A549 (cell line): ENCODE data around the gene SHC3. TPM values are rescaled to one million over a fixed set of nuclear protein-coding genes. Genes with fewer than 3 reads are reported as not detected.

Experiments used
- ATAC-seq, 2 experiments: fragments of 200-7000 bp in 1 of 2; fragments of >200 bp in 1 of 2; cut with Nextera tagmentation in 1 of 2; cut with Tn5 transposase in 1 of 2; 3 replicates each; pipeline versions ENCODE4 v1.8.0 to v1.9.1; 2018 to 2020; ENCODE audit warnings: mild to moderate bottlenecking in 1 of 2, moderate library complexity in 1 of 2
- CTCF ChIA-PET: fragments of 300-600 bp; sonication (Branson Sonifier 250); formaldehyde crosslinking; extraction: SDS; loops from one replicate; lab custom pipeline; 2021; ENCODE audit warnings: antibody characterized with exemption, inconsistent platforms; lab: Yijun Ruan, JAX
- POLR2A ChIA-PET: fragments of 350-600 bp; formaldehyde crosslinking; extraction: SDS; loops from one replicate; lab custom pipeline; 2021; ENCODE audit warnings: antibody characterized with exemption, inconsistent platforms; lab: Yijun Ruan, JAX
- DNase-seq, 2 experiments: peaks; one replicate each; pipeline versions ENCODE4 v3.0.0 to v3.0.0-alpha.2; 2011 to 2016; ENCODE audit warnings: low read depth in 1 of 2, low spot score in 1 of 2
- FAIRE-seq: peaks from 2 replicates; lab custom pipeline; 2011; peaks lifted over from hg19 to GRCh38; lab: Jason Lieb, UNC
- H3K27ac ChIP-seq, 2 experiments: fragments of >200 bp; sonication (Bioruptor Twin); formaldehyde crosslinking; 3 replicates each; pipeline ENCODE4 v1.5.1; 2016 to 2017
- H3K4me1 ChIP-seq: fragments of >200 bp; sonication (Bioruptor Twin); formaldehyde crosslinking; 3 replicates; pipeline ENCODE4 v1.6.1; 2016
- H3K4me2 ChIP-seq: fragments of >200 bp; sonication (Bioruptor Twin); formaldehyde crosslinking; 3 replicates; pipeline ENCODE4 v1.6.1; 2016
- H3K4me3 ChIP-seq: fragments of >200 bp; sonication (Bioruptor Twin); formaldehyde crosslinking; 3 replicates; pipeline ENCODE4 v1.5.1; 2016
- H3K9me3 ChIP-seq: fragments of >200 bp; sonication (Bioruptor Twin); formaldehyde crosslinking; 3 replicates; pipeline ENCODE4 v1.6.1; 2016
- BCL3 ChIP-seq: fragments of >200 bp; sonication (Bioruptor Twin); formaldehyde crosslinking; IDR thresholded peaks from 3 replicates; pipeline ENCODE4 v1.6.1; 2016
- CEBPB ChIP-seq, 2 experiments: fragments of >200 bp in 1 of 2; sonication (Bioruptor Twin) in 1 of 2; formaldehyde crosslinking in 1 of 2; IDR thresholded peaks; 2 replicates each; pipeline ENCODE4 v1.6.1; 2012 to 2016
- CHD4 ChIP-seq: fragments of 200-600 bp; sonication (generic); IDR thresholded peaks from 2 replicates; pipeline ENCODE4 v1.6.1; 2016; ENCODE audit warnings: antibody characterized with exemption, mild to moderate bottlenecking, borderline replicate concordance
- FOSL2 ChIP-seq, 2 experiments: fragments of 450-650 bp in 1 of 2; fragments of >200 bp in 1 of 2; sonication (Bioruptor Twin) in 1 of 2; formaldehyde crosslinking; IDR thresholded peaks; 2 replicates each; pipeline versions ENCODE4 v1.5.0 to v1.6.1; 2016 to 2020; ENCODE audit warnings: mild to moderate bottlenecking in 1 of 2, moderate library complexity in 1 of 2
- GATA3 ChIP-seq: IDR thresholded peaks from 2 replicates; pipeline ENCODE4 v1.6.1; 2012; ENCODE audit warnings: borderline replicate concordance
- HMGXB4 ChIP-seq: fragments of 250-450 bp; sonication (Bioruptor Pico); IDR thresholded peaks from 2 replicates; pipeline ENCODE4 v1.5.0; 2021; ENCODE audit warnings: mild to moderate bottlenecking, moderate library complexity, borderline replicate concordance
- JUN ChIP-seq, 2 experiments: fragments of >200 bp; sonication (Bioruptor Twin); formaldehyde crosslinking; IDR thresholded peaks; 2 replicates in 1 of 2; 3 replicates in 1 of 2; pipeline ENCODE4 v1.6.1; 2016 to 2017
- JUNB ChIP-seq: fragments of >200 bp; sonication (Bioruptor Twin); formaldehyde crosslinking; IDR thresholded peaks from 2 replicates; pipeline ENCODE4 v1.6.1; 2016
- MAFK ChIP-seq: fragments of 450-650 bp; IDR thresholded peaks from 2 replicates; pipeline ENCODE4 v1.6.1; 2014; ENCODE audit not compliant: partially characterized antibody
- NFE2L2 ChIP-seq: fragments of 150-350 bp; conservative IDR thresholded peaks from 2 replicates; pipeline ENCODE4 v1.6.1; 2014; ENCODE audit warnings: low read length
- RCOR1 ChIP-seq: fragments of 150-350 bp; IDR thresholded peaks from 2 replicates; pipeline ENCODE4 v1.6.1; 2014; ENCODE audit warnings: antibody characterized with exemption, low read length, low read depth
- RNF2 ChIP-seq: fragments of 200-600 bp; sonication (generic); IDR thresholded peaks from 2 replicates; pipeline ENCODE4 v1.6.1; 2016; ENCODE audit warnings: low read depth, mild to moderate bottlenecking, antibody characterized with exemption, moderate library complexity, borderline replicate concordance
- SMC3 ChIP-seq: fragments of >200 bp; sonication (Bioruptor Twin); formaldehyde crosslinking; IDR thresholded peaks from 3 replicates; pipeline ENCODE4 v1.6.1; 2018; ENCODE audit warnings: inconsistent platforms
- ZC3H11A ChIP-seq: fragments of 450-650 bp; IDR thresholded peaks from 2 replicates; pipeline ENCODE4 v1.6.1; 2014; ENCODE audit warnings: antibody characterized with exemption, mild to moderate bottlenecking
- ZSCAN20 ChIP-seq: fragments of 250-450 bp; sonication (Bioruptor Pico); IDR thresholded peaks from 2 replicates; pipeline ENCODE4 v1.8.0; 2022; ENCODE audit warnings: mild to moderate bottlenecking, moderate library complexity
- WGBS: methylation state at CpG from one replicate; pipeline ENCODE4 v1.1.6; 2017; ENCODE audit errors: missing lambda C conversion rate; 5-methylcytosine and 5-hydroxymethylcytosine counted together
- polyA plus RNA-seq, 4 experiments: library from polyadenylated mRNA; depleted of rRNA in 3 of 4; stranded (reverse); fragments of >200 nt; fragmentation: RNase III in 1 of 4; extraction: RNeasy Plus Mini Kit Qiagen cat#74134 plus additional on column Dnase treatment in 1 of 4; gene quantifications; 2 replicates in 3 of 4; 3 replicates in 1 of 4; pipeline ENCODE4 v1.2.3, GENCODE V29; 2011 to 2017
- TF ChIP-seq, protein P1 (sequence below): fragments of >200 bp; sonication (Bioruptor Twin); formaldehyde crosslinking; IDR thresholded peaks from 3 replicates; pipeline ENCODE4 v1.5.1; 2016

The SHC3 gene
- polyA plus RNA-seq, 2 of the 4 experiments (the other 2 are of a cell fraction) = 0.09 to 0.88 TPM

DNA sequence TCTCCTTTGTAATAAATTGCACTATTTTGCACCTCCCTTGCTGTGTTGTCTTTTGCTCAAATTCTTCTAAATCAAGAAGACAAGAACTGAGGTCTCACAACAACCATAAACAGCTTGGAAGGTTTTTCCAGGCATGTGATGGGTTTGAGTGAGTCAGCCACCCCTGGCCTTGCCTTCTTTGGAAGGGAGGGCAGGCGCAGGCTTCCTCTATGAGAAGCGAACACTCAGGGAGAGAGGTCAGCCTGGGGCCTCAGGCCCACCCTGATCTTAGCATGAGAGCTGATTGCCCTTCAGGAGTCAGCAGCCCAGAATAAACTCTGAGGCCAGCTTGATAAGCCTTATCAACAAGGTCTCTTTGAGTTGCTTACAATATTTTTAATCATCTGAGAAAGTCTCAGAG, 155.7 kb downstream of the SHC3 start (continued):
- TF ChIP-seq, protein P1, sequence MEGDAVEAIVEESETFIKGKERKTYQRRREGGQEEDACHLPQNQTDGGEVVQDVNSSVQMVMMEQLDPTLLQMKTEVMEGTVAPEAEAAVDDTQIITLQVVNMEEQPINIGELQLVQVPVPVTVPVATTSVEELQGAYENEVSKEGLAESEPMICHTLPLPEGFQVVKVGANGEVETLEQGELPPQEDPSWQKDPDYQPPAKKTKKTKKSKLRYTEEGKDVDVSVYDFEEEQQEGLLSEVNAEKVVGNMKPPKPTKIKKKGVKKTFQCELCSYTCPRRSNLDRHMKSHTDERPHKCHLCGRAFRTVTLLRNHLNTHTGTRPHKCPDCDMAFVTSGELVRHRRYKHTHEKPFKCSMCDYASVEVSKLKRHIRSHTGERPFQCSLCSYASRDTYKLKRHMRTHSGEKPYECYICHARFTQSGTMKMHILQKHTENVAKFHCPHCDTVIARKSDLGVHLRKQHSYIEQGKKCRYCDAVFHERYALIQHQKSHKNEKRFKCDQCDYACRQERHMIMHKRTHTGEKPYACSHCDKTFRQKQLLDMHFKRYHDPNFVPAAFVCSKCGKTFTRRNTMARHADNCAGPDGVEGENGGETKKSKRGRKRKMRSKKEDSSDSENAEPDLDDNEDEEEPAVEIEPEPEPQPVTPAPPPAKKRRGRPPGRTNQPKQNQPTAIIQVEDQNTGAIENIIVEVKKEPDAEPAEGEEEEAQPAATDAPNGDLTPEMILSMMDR = no peak
- no peak for TF ChIP-seq ZC3H11A

DNA sequence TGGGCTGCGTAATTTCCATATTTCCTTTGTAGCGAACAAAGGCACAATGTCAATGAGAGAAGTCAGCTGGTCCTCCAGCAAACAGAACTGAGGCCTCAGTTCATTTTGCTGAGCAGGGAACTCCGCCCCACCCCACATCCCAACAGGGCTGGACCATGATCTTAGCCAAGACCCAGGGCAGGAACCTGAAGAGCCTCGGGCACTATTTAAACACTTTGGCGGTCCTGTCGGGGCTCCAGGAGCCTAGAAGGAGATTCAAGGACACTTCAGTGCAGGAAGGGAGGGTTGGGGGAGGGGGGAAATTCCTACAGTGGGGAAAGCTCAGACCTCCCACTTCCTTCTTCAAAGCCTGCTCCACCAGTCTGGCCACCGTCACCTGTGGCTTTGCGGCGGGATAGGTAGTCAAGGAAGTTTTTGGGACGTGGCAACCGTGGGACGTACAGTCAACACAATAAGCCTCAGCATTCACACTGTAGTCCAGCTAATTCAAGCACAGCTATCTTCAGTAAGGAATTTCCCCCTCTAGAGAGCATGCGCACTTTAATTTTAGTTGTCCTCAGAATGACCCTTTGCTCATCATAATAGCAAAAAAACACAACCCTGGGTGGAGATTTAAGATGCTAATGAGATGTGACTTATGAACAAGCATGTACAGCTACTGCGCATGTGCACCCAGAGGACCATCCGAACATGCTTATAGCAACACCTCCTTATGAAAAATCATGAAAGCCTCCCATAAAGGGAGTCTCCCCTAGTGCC, 156.4 kb downstream of the SHC3 start:
- ChIA-PET CTCF (interaction anchor here (0.8 to 1.7 kb wide), 2 partner anchors 10 to 21 kb away, joined by 3 to 6 read pairs; no protein-coding TSS in a partner anchor), POLR2A (no interaction called here)
- H3K4me1 ChIP-seq = peaks cover 18% of the 10 kb centered on the region
- TF ChIP-seq NFE2L2 = no peak
- no peak for TF ChIP-seq RNF2
- no peak for TF ChIP-seq JUNB
- TF ChIP-seq CEBPB (IDR thresholded peaks at IDR 0.05) = no peak
- TF ChIP-seq CHD4 = no peak
- TF ChIP-seq RCOR1 = no peak
- no peak for TF ChIP-seq JUN (IDR thresholded peaks at IDR 0.05)
- TF ChIP-seq SMC3 = no peak
- TF ChIP-seq BCL3 = no peak
- H3K9me3 ChIP-seq = no peaks in the 10 kb centered on the region
- no peak overlapping the region for H3K4me2 ChIP-seq
- DNase-seq (no peak), FAIRE-seq (no peak), ATAC-seq (no peak)
- H3K4me3 ChIP-seq = no peak overlapping the region
- WGBS = 86% methylated on average over 15 of the region's 15 CpGs
- peak overlapping the region; percentile 50 to 73; a peak in 4 of 6 replicates for H3K27ac ChIP-seq

GRCh38 chr9:89021154-89021803, 157.3 kb downstream of the SHC3 start:
- DNase-seq = peak; percentile 41 to 61
- ChIA-PET CTCF (interaction anchor here (0.8 to 1.7 kb wide), 5 partner anchors 10 to 72 kb away, joined by 3 to 6 read pairs (median 3); no protein-coding TSS in a partner anchor), POLR2A (interaction anchor here (1.0 kb wide), 1 partner anchor 289 kb away, joined by 4 read pairs; the partner anchor contains the start of gene CKS2)
- FAIRE-seq = no peak
- Histone ChIP-seq H3K4me2 (peak overlapping the region; percentile 38; the same call in 2 of the 3 replicates), H3K27ac (peak overlapping the region; percentile 50 to 73; a peak in 4 of 6 replicates), H3K4me1 (peaks cover 18% of the 10 kb centered on the region), H3K4me3 (no peak overlapping the region), H3K9me3 (no peaks in the 10 kb centered on the region)
- 74% methylated on average over 6 of the region's 8 CpGs for WGBS
- TF ChIP-seq SMC3 (no peak), ZSCAN20 (CRISPR knock-in tag) (no peak), HMGXB4 (CRISPR knock-in tag) (no peak), GATA3 (0 out of 2 replicates have a peak, but pooled peaks have one; percentile 1), FOSL2 (IDR thresholded peaks at IDR 0.05) (0 out of 2 replicates have a peak, but pooled peaks have one; percentile 36), FOSL2 (CRISPR knock-in tag; IDR thresholded peaks at IDR 0.05) (peak; percentile 63), NFE2L2 (0 out of 2 replicates have a peak, but pooled peaks have one; percentile 6), JUNB (0 out of 2 replicates have a peak, but pooled peaks have one; percentile 16), MAFK (peak; percentile 62)
- peak; percentile 90 to 91 for ATAC-seq
